Bone marrow (tissue), 2 donors: ENCODE data around the gene OLFM2.

Experiments
- DNase-seq, 2 donors: peaks; one replicate each; lab custom pipeline; 2025; lab: John Stamatoyannopoulos, UW

The OLFM2 gene

GRCh38 chr19:9906475-9907087, 29.7 kb downstream of the OLFM2 start:
- DNase-seq: no peak

- no peak for DNase-seq
These were observed 33.0 kb downstream of the OLFM2 start for GRCh38 chr19:9903336-9903735.

- DNase-seq: no peak
These were observed 34.7 kb downstream of the OLFM2 start for GRCh38 chr19:9901642-9902041.

GRCh38 chr19:9901020-9901419, 35.3 kb downstream of the OLFM2 start:
- no peak for DNase-seq

- no peak for DNase-seq
These were observed 44.5 kb downstream of the OLFM2 start for GRCh38 chr19:9891609-9892373.

- no peak for DNase-seq
These were observed 51.2 kb downstream of the OLFM2 start for GRCh38 chr19:9885077-9885552.

- DNase-seq: no peak
These were observed 52.6 kb downstream of the OLFM2 start for GRCh38 chr19:9883764-9884163.

- DNase-seq: no peak
These were observed 53.0 kb downstream of the OLFM2 start for GRCh38 chr19:9883231-9883758.

- no peak for DNase-seq
These were observed 54.6 kb downstream of the OLFM2 start for GRCh38 chr19:9881720-9882119.

- no peak for DNase-seq
These were observed 57.7 kb downstream of the OLFM2 start for GRCh38 chr19:9878511-9879196.

- DNase-seq: no peak
These were observed 58.4 kb downstream of the OLFM2 start for GRCh38 chr19:9877780-9878510.

GRCh38 chr19:9875796-9876195, 60.5 kb downstream of the OLFM2 start:
- no peak for DNase-seq

GRCh38 chr19:9875031-9875627, 61.2 kb downstream of the OLFM2 start:
- DNase-seq: no peak

GRCh38 chr19:9872618-9873242, 63.6 kb downstream of the OLFM2 start:
- no peak for DNase-seq

GRCh38 chr19:9871626-9872338, 64.5 kb downstream of the OLFM2 start:
- no peak for DNase-seq

GRCh38 chr19:9868983-9869617, 67.2 kb downstream of the OLFM2 start:
- no peak for DNase-seq

- DNase-seq: no peak
These were observed 70.4 kb downstream of the OLFM2 start for GRCh38 chr19:9865732-9866501.

- DNase-seq: no peak
These were observed 72.6 kb downstream of the OLFM2 start for GRCh38 chr19:9863759-9864158.

GRCh38 chr19:9862938-9863337, 73.4 kb downstream of the OLFM2 start:
- DNase-seq: no peak
